HepG2 (cell line): ENCODE data around the gene ARHGAP26. TPM values are rescaled to one million over a fixed set of nuclear protein-coding genes. Genes with fewer than 3 reads are reported as not detected.

Source experiments
- FIP1L1 ChIP-seq: fragments of 200-400 bp; formaldehyde crosslinking; IDR thresholded peaks from 2 replicates; pipeline ENCODE4 v1.6.1; 2018; ENCODE audit warnings: low read depth, mild to moderate bottlenecking, low read length, moderate library complexity, borderline replicate concordance; ENCODE audit not compliant: insufficient read depth
- GABPA ChIP-seq, 2 experiments: IDR thresholded peaks; 2 replicates each; pipeline ENCODE4 v1.6.1; 2011 to 2016; ENCODE audit warnings: low read depth in 2 of 2, low read length in 1 of 2, missing biosample characterization in 1 of 2, missing genetic modification characterization in 1 of 2
- KDM3A ChIP-seq: IDR thresholded peaks from 2 replicates; pipeline ENCODE4 v1.6.1; 2018; ENCODE audit warnings: low read depth, missing compliant biosample characterization
- LRRFIP1 ChIP-seq: sonication (generic); formaldehyde crosslinking; conservative IDR thresholded peaks from 2 replicates; pipeline ENCODE4 v1.4.0; 2020; ENCODE audit warnings: missing genetic modification reagents
- MEIS2 ChIP-seq: sonication (generic); formaldehyde crosslinking; IDR thresholded peaks from 2 replicates; pipeline ENCODE4 v1.9.0; 2021; ENCODE audit warnings: mild to moderate bottlenecking, missing genetic modification reagents
- MYPOP ChIP-seq: sonication (generic); formaldehyde crosslinking; IDR thresholded peaks from 2 replicates; pipeline ENCODE4 v1.8.1; 2023; ENCODE audit warnings: mild to moderate bottlenecking, moderate library complexity, missing genetic modification reagents
- NCOA5 ChIP-seq: sonication (generic); formaldehyde crosslinking; IDR thresholded peaks from 2 replicates; pipeline ENCODE4 v1.4.0; 2020; ENCODE audit warnings: missing genetic modification reagents
- PPARG ChIP-seq: conservative IDR thresholded peaks from 2 replicates; pipeline ENCODE4 v1.6.1; 2016; ENCODE audit warnings: missing biosample characterization, missing genetic modification reagents
- SP4 ChIP-seq: sonication (generic); formaldehyde crosslinking; IDR thresholded peaks from 2 replicates; pipeline ENCODE4 v1.8.1; 2023; ENCODE audit warnings: mild to moderate bottlenecking, missing genetic modification reagents
- SRY ChIP-seq: sonication (generic); formaldehyde crosslinking; IDR thresholded peaks from 2 replicates; pipeline ENCODE4 v1.8.0; 2022; ENCODE audit warnings: mild to moderate bottlenecking, missing genetic modification reagents
- TCF7 ChIP-seq: sonication (generic); IDR thresholded peaks from 2 replicates; pipeline ENCODE4 v1.6.1; 2016; ENCODE audit warnings: antibody characterized with exemption, low read depth
- TEAD3 ChIP-seq: optimal IDR thresholded peaks from 2 replicates; pipeline ENCODE3; 2016; ENCODE audit warnings: borderline replicate concordance
- ZFX ChIP-seq: sonication (generic); formaldehyde crosslinking; IDR thresholded peaks from 2 replicates; pipeline ENCODE4 v1.4.0; 2020; ENCODE audit warnings: mild to moderate bottlenecking, low read depth, missing genetic modification reagents, moderate library complexity
- ZNF225 ChIP-seq: sonication (generic); formaldehyde crosslinking; IDR thresholded peaks from 2 replicates; pipeline ENCODE4 v1.4.0; 2020; ENCODE audit warnings: mild to moderate bottlenecking, missing genetic modification reagents
- ZNF577 ChIP-seq: sonication (generic); formaldehyde crosslinking; IDR thresholded peaks from 2 replicates; pipeline ENCODE4 v1.4.0; 2020; ENCODE audit warnings: mild to moderate bottlenecking, low read depth, missing genetic modification reagents, borderline replicate concordance
- ZNF646 ChIP-seq: sonication (generic); formaldehyde crosslinking; IDR thresholded peaks from 2 replicates; pipeline ENCODE4 v1.9.0; 2021; ENCODE audit warnings: mild to moderate bottlenecking, missing genetic modification reagents
- ZNF737 ChIP-seq: sonication (generic); formaldehyde crosslinking; IDR thresholded peaks from 2 replicates; pipeline ENCODE4 v1.5.0; 2020; ENCODE audit warnings: missing genetic modification reagents, mild to moderate bottlenecking, borderline replicate concordance
- ZNF800 ChIP-seq: sonication (generic); formaldehyde crosslinking; IDR thresholded peaks from 2 replicates; pipeline ENCODE4 v1.4.0; 2020; ENCODE audit warnings: missing genetic modification reagents
- ZNF83 ChIP-seq: sonication (generic); formaldehyde crosslinking; IDR thresholded peaks from 2 replicates; pipeline ENCODE4 v1.4.0; 2020; ENCODE audit warnings: missing genetic modification reagents, mild to moderate bottlenecking, borderline replicate concordance
- polyA plus RNA-seq, 8 experiments: library from polyadenylated mRNA; depleted of rRNA in 3 of 8; stranded (reverse) in 7 of 8; unstranded in 1 of 8; fragments of >200 nt; fragmentation: Illumina TruSeq in 4 of 8; extraction: Trizol in 4 of 8; gene quantifications; 2 replicates each; pipeline versions ENCODE4 v1.2.1 to v1.2.3, GENCODE V29; 2011 to 2016; ENCODE audit warnings: low read depth in 4 of 8, missing spikeins in 1 of 8, mixed read lengths in 1 of 8; ENCODE audit not compliant: insufficient read depth in 1 of 8
- total RNA-seq, 5 experiments: library from RNA; depleted of rRNA; stranded (reverse); fragments of >200 nt; fragmentation: Illumina TruSeq; extraction: Trizol; gene quantifications; 2 replicates each; pipeline ENCODE4 v1.2.3, GENCODE V29; 2016; ENCODE audit warnings: low read depth in 1 of 5

The ARHGAP26 gene
- total and polyA plus RNA-seq, 2 of the 13 experiments (the other 11 are each of a cell fraction or from before 2014, with no cell fraction given): 9.6 to 18.2 TPM

- TF ChIP-seq ZNF646 (CRISPR knock-in tag) (no peak), MYPOP (no peak), ZNF83 (CRISPR knock-in tag) (no peak), MEIS2 (no peak), ZNF577 (CRISPR knock-in tag) (no peak), TEAD3 (CRISPR knock-in tag) (peak; percentile 49), ZNF800 (CRISPR knock-in tag) (no peak), KDM3A (CRISPR knock-in tag) (no peak), ZNF737 (CRISPR knock-in tag) (no peak), ZFX (CRISPR knock-in tag) (peak; percentile 42; the same call in 1 of the 2 replicates), SP4 (CRISPR knock-in tag) (no peak), PPARG (CRISPR knock-in tag) (peak; percentile 42; the same call in 1 of the 2 replicates), ZNF225 (CRISPR knock-in tag) (no peak), SRY (CRISPR knock-in tag) (no peak), NCOA5 (CRISPR knock-in tag) (no peak), FIP1L1 (no peak), LRRFIP1 (CRISPR knock-in tag) (no peak), GABPA (IDR thresholded peaks at IDR 0.05; ENCODE audit: low read depth, low read length) (no peak), GABPA (CRISPR knock-in tag; IDR thresholded peaks at IDR 0.05; ENCODE audit: low read depth) (no peak), TCF7 (no peak)
Measured at GRCh38 chr5:142820447-142820846, 50.3 kb downstream of the ARHGAP26 start (continued).
